ENCODE measurements around the gene VAV1. TPM values are rescaled to one million over a fixed set of nuclear protein-coding genes. Genes with fewer than 3 reads are reported as not detected.
A peak's percentile ranks its signal among the peaks of the same experiment; 100 is the strongest.

Gene VAV1
- total and polyA plus RNA-seq, 2 of the 13 experiments (the other 11 are each of a cell fraction or from before 2014, with no cell fraction given), result not detected

- TF ChIP-seq FOXO1 (CRISPR knock-in tag; IDR thresholded peaks at IDR 0.05) (peak; percentile 51), SRSF9 (IDR thresholded peaks at IDR 0.05; ENCODE audit: borderline replicate concordance, insufficient read depth, low read depth, low read length, poor library complexity, severe bottlenecking) (no peak), CSRNP2 (CRISPR knock-in tag; conservative IDR thresholded peaks at IDR 0.05; ENCODE audit: low read depth) (no peak), ZNF124 (CRISPR knock-in tag; IDR thresholded peaks at IDR 0.05) (peak; percentile 29; the same call in 1 of the 2 replicates), ZNF749 (CRISPR knock-in tag; IDR thresholded peaks at IDR 0.05; ENCODE audit: borderline replicate concordance) (peak; percentile 45; the same call in 1 of the 2 replicates), MLX (CRISPR knock-in tag; IDR thresholded peaks at IDR 0.05) (no peak; the same call in 1 of the 2 replicates), HDAC1 (CRISPR knock-in tag; IDR thresholded peaks at IDR 0.05) (peak; percentile 44; the same call in 1 of the 2 replicates), THRA (CRISPR knock-in tag; IDR thresholded peaks at IDR 0.05; ENCODE audit: borderline replicate concordance) (peak; percentile 89; the same call in 1 of the 2 replicates), CENPX (CRISPR knock-in tag; IDR thresholded peaks at IDR 0.05) (no peak), GMEB2 (CRISPR knock-in tag; IDR thresholded peaks at IDR 0.05; ENCODE audit: low read depth) (no peak), ZNF619 (CRISPR knock-in tag; IDR thresholded peaks at IDR 0.05) (0 out of 2 replicates have a peak, but pooled peaks have one; percentile 65), ZFP36 (IDR thresholded peaks at IDR 0.05; ENCODE audit: borderline replicate concordance, low read depth, low read length, partially characterized antibody) (no peak), ZNF687 (CRISPR knock-in tag; IDR thresholded peaks at IDR 0.05) (peak; percentile 60; the same call in 1 of the 2 replicates), CENPBD1 (CRISPR knock-in tag; IDR thresholded peaks at IDR 0.05; ENCODE audit: borderline replicate concordance, low read depth) (no peak), ZNF780A (CRISPR knock-in tag; IDR thresholded peaks at IDR 0.05) (no peak)
These were observed 34.4 kb upstream of the VAV1 start (continued) for GRCh38 chr19:6737873-6738786.
